Measurements from ENCODE around the gene GALE. TPM values are rescaled to one million over a fixed set of nuclear protein-coding genes. Genes with fewer than 3 reads are reported as not detected.
"Not testable (repeated sequence)": the region's sequence is repeated elsewhere in the genome, so short reads cannot be mapped to it uniquely, and the experiment has no call there.

The GALE gene
- total RNA-seq, 2 experiments from 2014 or later: 48.6 to 51.8 TPM

- H3K36me3 Mint-ChIP-seq: peaks cover 14% of the 10 kb centered on the region
- no peaks in the 10 kb centered on the region for H3K27me3 Mint-ChIP-seq
- H3K4me1 Mint-ChIP-seq: peaks cover 20% of the 10 kb centered on the region
- peak within 1 kb of the TSS; percentile 94 for H3K4me3 Mint-ChIP-seq
- peak within 1 kb of the TSS; percentile 94 for H3K27ac Mint-ChIP-seq
- no peaks in the 10 kb centered on the region for H3K9me3 Mint-ChIP-seq
- DNase-seq: peak; percentile 91
Measured at GRCh38 chr1:23790696-23791515, 9.6 kb downstream of the GALE start, which contains the start of gene LYPLA2. LYPLA2 (plus strand) TSS chr1:23791145; CDS start chr1:23792683, 1,538 bp downstream.

GRCh38 chr1:23788695-23789094, 11.9 kb downstream of the GALE start:
- no peak for DNase-seq
- Mint-ChIP-seq H3K4me1 (peaks cover 21% of the 10 kb centered on the region), H3K9me3 (no peaks in the 10 kb centered on the region), H3K4me3 (no peak overlapping the region), H3K27ac (no peak overlapping the region), H3K36me3 (peaks cover 20% of the 10 kb centered on the region), H3K27me3 (no peaks in the 10 kb centered on the region)

- Mint-ChIP-seq H3K27ac (no peak overlapping the region), H3K36me3 (peaks cover 20% of the 10 kb centered on the region), H3K9me3 (no peaks in the 10 kb centered on the region), H3K4me1 (peaks cover 17% of the 10 kb centered on the region), H3K4me3 (no peak overlapping the region), H3K27me3 (no peaks in the 10 kb centered on the region)
- DNase-seq: no peak
Measured at GRCh38 chr1:23787701-23788100, 12.9 kb downstream of the GALE start.

GRCh38 chr1:23784846-23785245, 15.7 kb downstream of the GALE start:
- Mint-ChIP-seq H3K27ac (no peak overlapping the region), H3K36me3 (peaks cover 29% of the 10 kb centered on the region), H3K4me1 (peaks cover 10% of the 10 kb centered on the region), H3K9me3 (no peaks in the 10 kb centered on the region), H3K4me3 (no peak overlapping the region), H3K27me3 (no peaks in the 10 kb centered on the region)
- no peak for DNase-seq

- H3K9me3 Mint-ChIP-seq, H3K27ac Mint-ChIP-seq, H3K4me3 Mint-ChIP-seq, H3K27me3 Mint-ChIP-seq, DNase-seq: not testable (repeated sequence)
- peaks cover 28% of the 10 kb centered on the region for H3K36me3 Mint-ChIP-seq
- peaks cover 21% of the 10 kb centered on the region for H3K4me1 Mint-ChIP-seq
Measured at GRCh38 chr1:23783141-23783540, 17.4 kb downstream of the GALE start.

GRCh38 chr1:23779826-23780371, 20.7 kb downstream of the GALE start:
- DNase-seq: no peak
- no peaks in the 10 kb centered on the region for H3K9me3 Mint-ChIP-seq
- peak overlapping the region; percentile 75 for H3K27ac Mint-ChIP-seq
- peak overlapping the region; percentile 86 for H3K4me3 Mint-ChIP-seq
- H3K4me1 Mint-ChIP-seq: peaks cover 37% of the 10 kb centered on the region
- H3K27me3 Mint-ChIP-seq: no peaks in the 10 kb centered on the region
- H3K36me3 Mint-ChIP-seq: peaks cover 17% of the 10 kb centered on the region

GRCh38 chr1:23777979-23778814, 22.4 kb downstream of the GALE start, which contains the start of gene PITHD1:
PITHD1 (plus strand) TSS chr1:23778418; CDS start chr1:23778516, 98 bp downstream.
- H3K4me3 Mint-ChIP-seq: peak within 1 kb of the TSS; percentile 86
- H3K4me1 Mint-ChIP-seq: peaks cover 49% of the 10 kb centered on the region
- peak; percentile 89 for DNase-seq
- H3K36me3 Mint-ChIP-seq: peaks cover 15% of the 10 kb centered on the region
- H3K9me3 Mint-ChIP-seq: no peaks in the 10 kb centered on the region
- H3K27me3 Mint-ChIP-seq: no peaks in the 10 kb centered on the region
- H3K27ac Mint-ChIP-seq: peak within 1 kb of the TSS; percentile 87

- peak overlapping the region; percentile 32 for H3K4me3 Mint-ChIP-seq
- peaks cover 52% of the 10 kb centered on the region for H3K4me1 Mint-ChIP-seq
Measured at GRCh38 chr1:23776217-23776616, 24.3 kb downstream of the GALE start.

GRCh38 chr1:23774174-23774880, 26.2 kb downstream of the GALE start:
- Mint-ChIP-seq H3K27ac (peak overlapping the region; percentile 39), H3K4me3 (no peak overlapping the region), H3K9me3 (no peaks in the 10 kb centered on the region), H3K4me1 (peaks cover 41% of the 10 kb centered on the region), H3K27me3 (no peaks in the 10 kb centered on the region), H3K36me3 (no peaks in the 10 kb centered on the region)
- no peak for DNase-seq

More at GRCh38 chr1:23776217-23776616, 24.3 kb downstream of the GALE start:
- Mint-ChIP-seq H3K27me3 (no peaks in the 10 kb centered on the region), H3K36me3 (peaks cover 12% of the 10 kb centered on the region), H3K9me3 (no peaks in the 10 kb centered on the region), H3K27ac (no peak overlapping the region)
- DNase-seq: no peak

- H3K9me3 Mint-ChIP-seq: no peaks in the 10 kb centered on the region
- no peak overlapping the region for H3K4me3 Mint-ChIP-seq
- no peak for DNase-seq
- no peaks in the 10 kb centered on the region for H3K27me3 Mint-ChIP-seq
- peaks cover 35% of the 10 kb centered on the region for H3K4me1 Mint-ChIP-seq
- H3K36me3 Mint-ChIP-seq: peaks cover 1% of the 10 kb centered on the region
- H3K27ac Mint-ChIP-seq: no peak overlapping the region
Measured at GRCh38 chr1:23772854-23773242, 27.7 kb downstream of the GALE start.

GRCh38 chr1:23772049-23772853, 28.3 kb downstream of the GALE start:
- H3K36me3 Mint-ChIP-seq: peaks cover 1% of the 10 kb centered on the region
- H3K4me3 Mint-ChIP-seq: no peak overlapping the region
- peaks cover 35% of the 10 kb centered on the region for H3K4me1 Mint-ChIP-seq
- H3K27me3 Mint-ChIP-seq: no peaks in the 10 kb centered on the region
- peak; percentile 82 for DNase-seq
- H3K9me3 Mint-ChIP-seq: no peaks in the 10 kb centered on the region
- no peak overlapping the region for H3K27ac Mint-ChIP-seq

- Mint-ChIP-seq H3K27ac (no peak overlapping the region), H3K4me3 (no peak overlapping the region), H3K9me3 (no peaks in the 10 kb centered on the region), H3K36me3 (peaks cover 11% of the 10 kb centered on the region), H3K4me1 (peaks cover 8% of the 10 kb centered on the region), H3K27me3 (no peaks in the 10 kb centered on the region)
- DNase-seq: no peak
Measured at GRCh38 chr1:23768733-23769132, 31.8 kb downstream of the GALE start.

- DNase-seq: no peak
- no peak overlapping the region for H3K4me3 Mint-ChIP-seq
- peaks cover 13% of the 10 kb centered on the region for H3K36me3 Mint-ChIP-seq
- H3K4me1 Mint-ChIP-seq: peaks cover 6% of the 10 kb centered on the region
- no peaks in the 10 kb centered on the region for H3K9me3 Mint-ChIP-seq
- no peaks in the 10 kb centered on the region for H3K27me3 Mint-ChIP-seq
- H3K27ac Mint-ChIP-seq: no peak overlapping the region
Measured at GRCh38 chr1:23763041-23763577, 37.4 kb downstream of the GALE start.

- DNase-seq: no peak
- Mint-ChIP-seq H3K27ac (peak overlapping the region; percentile 25), H3K27me3 (no peaks in the 10 kb centered on the region), H3K36me3 (peaks cover 13% of the 10 kb centered on the region), H3K4me1 (peaks cover 6% of the 10 kb centered on the region), H3K4me3 (no peak overlapping the region), H3K9me3 (no peaks in the 10 kb centered on the region)
Measured at GRCh38 chr1:23759277-23759676, 41.3 kb downstream of the GALE start.

Measured in activated naive CD8-positive, alpha-beta T cell treated with anti-CD3 and anti-CD28 coated beads for 36 hours (primary cell).